IgD-negative memory B cell (primary cell): ENCODE results near the gene GPS1. TPM values are rescaled to one million over a fixed set of nuclear protein-coding genes. Genes with fewer than 3 reads are reported as not detected.
A peak's percentile ranks its signal among the peaks of the same experiment; 100 is the strongest.

ENCODE experiments used
- H3K27ac Mint-ChIP-seq, 3 donors: one replicate each; pipeline ENCODE4 v1.8.0; 2020 to 2022; ENCODE audit warnings: mild to moderate bottlenecking in 3 of 3, mixed read lengths in 3 of 3, moderate library complexity in 1 of 3
- H3K27me3 Mint-ChIP-seq: one replicate; pipeline ENCODE4 v1.8.0; 2021; ENCODE audit warnings: mixed read lengths
- H3K36me3 Mint-ChIP-seq: one replicate; pipeline ENCODE4 v1.8.0; 2020; ENCODE audit warnings: mild to moderate bottlenecking, mixed read lengths
- H3K4me1 Mint-ChIP-seq, 3 donors: one replicate each; pipeline ENCODE4 v1.8.0; 2020 to 2022; ENCODE audit warnings: mixed read lengths in 3 of 3, mild to moderate bottlenecking in 1 of 3
- H3K4me3 Mint-ChIP-seq, 4 donors: one replicate each; pipeline ENCODE4 v1.8.0; 2020 to 2022; ENCODE audit warnings: mild to moderate bottlenecking in 4 of 4, mixed read lengths in 4 of 4, moderate library complexity in 3 of 4
- H3K9me3 Mint-ChIP-seq, 3 donors: one replicate each; pipeline ENCODE4 v1.8.0; 2020 to 2021; ENCODE audit warnings: mixed read lengths in 3 of 3, mild to moderate bottlenecking in 1 of 3
- polyA plus RNA-seq: library from polyadenylated mRNA; unstranded; fragments of 300-500 nt; fragmentation: Illumina TruSeq; gene quantifications from one replicate; pipeline ENCODE4 v1.2.3, GENCODE V29; 2021

The GPS1 gene
- polyA plus RNA-seq, 1 donor from 2014 or later: 122 TPM

DNA sequence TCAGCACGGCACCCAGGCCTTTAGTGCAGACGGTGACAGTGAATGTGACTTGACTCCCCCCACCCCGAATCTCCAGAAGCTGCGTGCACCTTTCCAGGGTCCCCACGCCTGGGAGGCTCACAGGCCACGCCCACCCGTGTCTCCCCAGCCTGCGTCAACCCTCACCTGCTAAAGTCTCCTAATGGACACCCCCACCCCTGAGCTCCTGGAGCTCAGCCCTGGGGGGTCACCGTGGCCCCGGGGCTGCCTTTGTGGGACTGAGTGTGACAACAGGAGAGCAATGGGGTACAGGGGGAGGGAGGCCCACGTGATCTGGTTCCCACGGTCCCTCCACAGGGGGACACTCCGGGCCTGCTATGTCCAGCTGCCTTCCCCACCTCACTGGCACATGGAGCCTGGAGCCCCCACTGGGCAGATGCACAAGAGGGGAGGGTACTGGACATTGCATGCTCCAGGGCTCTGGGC is 53.8 kb downstream of the GPS1 start:
- Mint-ChIP-seq H3K9me3 (no peaks in the 10 kb centered on the region), H3K27ac (peak overlapping the region in 2 of 3 donors; percentile 21 to 94), H3K36me3 (peaks cover 1% of the 10 kb centered on the region), H3K27me3 (no peaks in the 10 kb centered on the region), H3K4me1 (peaks cover 10 to 15% (median 14%) of the 10 kb centered on the region in 3 donors), H3K4me3 (peak overlapping the region; percentile 14 to 96 (median 76))

DNA sequence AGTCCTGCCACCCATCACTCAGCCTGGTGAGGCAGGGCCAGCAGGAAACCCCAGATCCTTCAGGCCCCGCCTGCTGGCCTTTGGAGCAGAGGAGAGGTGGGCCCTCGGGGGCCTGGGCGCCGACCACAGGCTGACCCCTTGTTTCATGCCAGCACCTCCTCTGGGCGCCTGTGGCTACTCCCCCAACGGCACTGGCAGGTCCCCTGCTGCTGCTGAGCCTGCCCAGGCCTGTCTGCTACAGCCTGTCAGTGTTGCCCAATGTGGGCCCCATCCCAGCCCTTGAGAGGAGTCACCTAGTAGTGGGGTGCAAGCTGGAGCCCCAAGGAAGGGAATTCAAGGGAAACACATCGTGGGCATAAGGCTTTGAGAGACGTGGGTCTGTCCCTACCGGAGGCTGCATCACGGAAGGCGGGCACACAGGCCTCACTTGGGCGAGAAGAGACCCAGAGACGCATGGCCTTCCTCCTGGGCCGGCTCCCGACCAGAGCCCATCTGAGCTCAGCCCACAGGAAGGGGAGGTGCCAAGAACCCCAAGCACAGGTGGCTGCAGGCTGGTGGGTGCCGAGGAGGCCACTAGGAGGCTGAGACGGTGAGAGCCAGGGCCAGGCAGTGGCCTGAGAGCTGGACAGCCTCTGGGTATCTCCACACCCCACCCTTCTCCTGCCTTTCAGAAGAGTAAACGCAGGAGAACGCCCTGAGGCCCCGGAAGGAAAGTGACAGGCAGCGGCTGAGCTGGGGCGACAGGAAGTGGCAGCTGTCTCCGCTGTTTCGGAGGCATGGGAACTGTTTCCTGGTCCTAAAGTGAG is 54.4 kb downstream of the GPS1 start:
- peak overlapping the region; percentile 92 to 94 (median 94) for H3K27ac Mint-ChIP-seq
- peaks cover 1% of the 10 kb centered on the region for H3K36me3 Mint-ChIP-seq
- H3K4me1 Mint-ChIP-seq: peaks cover 10 to 15% (median 14%) of the 10 kb centered on the region in 3 donors
- H3K27me3 Mint-ChIP-seq: no peaks in the 10 kb centered on the region
- no peaks in the 10 kb centered on the region for H3K9me3 Mint-ChIP-seq
- peak overlapping the region; percentile 85 to 97 (median 96) for H3K4me3 Mint-ChIP-seq

DNA sequence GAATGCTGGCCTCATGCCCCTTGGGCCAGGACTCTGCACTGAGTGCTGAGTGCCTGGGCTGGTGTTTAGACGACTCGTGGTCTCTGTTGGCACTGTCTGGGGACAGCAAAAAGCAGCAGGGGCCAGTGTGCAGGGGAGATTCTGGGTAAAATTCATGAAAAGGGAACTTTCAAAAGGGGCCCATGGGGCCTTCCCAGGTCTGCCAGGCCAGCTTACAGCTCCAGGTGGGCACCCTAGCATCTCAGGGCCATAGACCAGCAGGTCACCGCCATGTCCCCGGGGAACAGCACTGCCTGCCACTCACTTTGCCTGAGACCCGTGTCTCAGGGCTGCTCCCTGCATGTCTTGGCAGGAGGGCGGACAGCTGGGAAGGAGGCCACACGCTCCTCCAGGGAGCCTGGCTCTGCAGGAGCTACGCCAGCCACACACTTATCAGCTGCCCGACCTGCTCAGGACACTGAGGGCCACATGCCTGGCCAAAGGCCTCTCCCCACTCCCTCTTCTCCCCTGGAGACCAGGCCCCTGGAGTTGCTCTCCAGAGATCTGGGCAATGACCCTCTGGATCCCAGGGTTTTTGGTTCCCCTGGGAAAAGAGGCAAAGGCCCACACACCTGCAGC is 55.1 kb downstream of the GPS1 start:
- H3K27me3 Mint-ChIP-seq: no peaks in the 10 kb centered on the region
- peaks cover 11 to 15% (median 14%) of the 10 kb centered on the region in 3 donors for H3K4me1 Mint-ChIP-seq
- H3K36me3 Mint-ChIP-seq: peaks cover 1% of the 10 kb centered on the region
- H3K9me3 Mint-ChIP-seq: no peaks in the 10 kb centered on the region
- peak overlapping the region; percentile 92 to 94 (median 94) for H3K27ac Mint-ChIP-seq
- H3K4me3 Mint-ChIP-seq: peak overlapping the region; percentile 85 to 97 (median 96)

Other genes starting within 250 kb of the GPS1 start
- gene GCGR, start 247.7 kb upstream of the GPS1 start, polyA plus RNA-seq: not detected
- 66.4 TPM for gene MCRIP1, start 218.6 kb upstream of the GPS1 start, polyA plus RNA-seq
- gene PPP1R27, start 216.8 kb upstream of the GPS1 start, polyA plus RNA-seq: not detected
- 177 TPM for gene P4HB, start 191.4 kb upstream of the GPS1 start, polyA plus RNA-seq
- gene ARHGDIA, start 180.6 kb upstream of the GPS1 start, polyA plus RNA-seq: 163 TPM
- gene ALYREF, start 160.3 kb upstream of the GPS1 start, polyA plus RNA-seq: 22.5 TPM
- 266 TPM for gene ANAPC11, start 160.2 kb upstream of the GPS1 start, polyA plus RNA-seq
- not detected for gene NPB, start 149.7 kb upstream of the GPS1 start, polyA plus RNA-seq
- gene PCYT2, start 140.5 kb upstream of the GPS1 start, polyA plus RNA-seq: 20.0 TPM
- gene SIRT7, start 133.7 kb upstream of the GPS1 start, polyA plus RNA-seq: 31.6 TPM
- 1.6 TPM for gene MAFG, start 124.2 kb upstream of the GPS1 start, polyA plus RNA-seq
- 3.6 TPM for gene PYCR1, start 114.6 kb upstream of the GPS1 start, polyA plus RNA-seq
- not detected for gene MYADML2, start 104.7 kb upstream of the GPS1 start, polyA plus RNA-seq
- not detected for gene NOTUM, start 90.7 kb upstream of the GPS1 start, polyA plus RNA-seq
- gene ASPSCR1, start 74.3 kb upstream of the GPS1 start, polyA plus RNA-seq: 30.8 TPM
- 47.7 TPM for gene CENPX, start 29.0 kb upstream of the GPS1 start, polyA plus RNA-seq
- gene LRRC45, start 28.6 kb upstream of the GPS1 start, polyA plus RNA-seq: 5.3 TPM
- not detected for gene RAC3, start 20.2 kb upstream of the GPS1 start, polyA plus RNA-seq
- gene DCXR, start 14.2 kb upstream of the GPS1 start, polyA plus RNA-seq: 88.3 TPM
- gene RFNG, start 87 bp upstream of the GPS1 start, polyA plus RNA-seq: 4.1 TPM
- gene DUS1L, start 13.9 kb downstream of the GPS1 start, polyA plus RNA-seq: 55.7 TPM
- 2.9 TPM for gene FASN, start 46.3 kb downstream of the GPS1 start, polyA plus RNA-seq
- 34.1 TPM for gene CCDC57, start 160.9 kb downstream of the GPS1 start, polyA plus RNA-seq
- gene SLC16A3, start 177.1 kb downstream of the GPS1 start, polyA plus RNA-seq: 3.7 TPM
- 78.3 TPM for gene CSNK1D, start 221.8 kb downstream of the GPS1 start, polyA plus RNA-seq